ENCODE results near the gene SMARCA1. TPM values are rescaled to one million over a fixed set of nuclear protein-coding genes. Genes with fewer than 3 reads are reported as not detected.

SMARCA1 gene
- total RNA-seq, 1 experiment from 2014 or later, result 34.5 TPM

- H3K27me3 ChIP-seq (replicated peaks; ENCODE audit: control insufficient read depth, insufficient read depth, low read length), result no peaks in the 10 kb centered on the region
- TF ChIP-seq CTCF (IDR thresholded peaks at IDR 0.05; ENCODE audit: insufficient read depth in 1 of 2, low read depth in 1 of 2, low read length in 1 of 2, severe bottlenecking in 1 of 2, unreplicated experiment in 1 of 2), result no peak
- DNase-seq, result no peak
- Mint-ChIP-seq H3K36me3 (ENCODE audit: insufficient read depth, unreplicated experiment) (no peaks in the 10 kb centered on the region), H3K4me3 (ENCODE audit: unreplicated experiment) (no peak overlapping the region), H3K27ac (ENCODE audit: unreplicated experiment) (no peak overlapping the region), H3K9me3 (ENCODE audit: unreplicated experiment) (no peaks in the 10 kb centered on the region), H3K27me3 (ENCODE audit: insufficient read depth, unreplicated experiment) (no peaks in the 10 kb centered on the region), H3K4me1 (ENCODE audit: low read depth, unreplicated experiment) (no peaks in the 10 kb centered on the region)
- CTCF ChIA-PET, result no interaction called here
- H3K4me3 ChIP-seq (ENCODE audit: low read depth, low read length), result no peak overlapping the region
- H3K36me3 ChIP-seq (ENCODE audit: control insufficient read depth, insufficient read depth, low read length), result no peaks in the 10 kb centered on the region
- H3K9me3 ChIP-seq, result no peaks in the 10 kb centered on the region
- POLR2A ChIA-PET, result no interaction called here
- intact Hi-C loops (cut with micrococcal nuclease; ENCODE audit: unreplicated experiment), result no loop called here
- BruUV-seq (replicated peaks), result no TSS peak
- no peaks in the 10 kb centered on the region for H3K4me1 ChIP-seq
Measured at GRCh38 chrX:129534816-129535578, 11.7 kb upstream of the SMARCA1 start.

GRCh38 chrX:129531132-129531531, 7.8 kb upstream of the SMARCA1 start:
- no peaks in the 10 kb centered on the region for H3K36me3 Mint-ChIP-seq (ENCODE audit: insufficient read depth, unreplicated experiment)
- Histone ChIP-seq H3K4me3 (ENCODE audit: low read depth, low read length) (no peak overlapping the region), H3K9me3 (no peaks in the 10 kb centered on the region), H3K4me1 (no peaks in the 10 kb centered on the region), H3K27me3 (replicated peaks; ENCODE audit: control insufficient read depth, insufficient read depth, low read length) (no peaks in the 10 kb centered on the region), H3K36me3 (ENCODE audit: control insufficient read depth, insufficient read depth, low read length) (no peaks in the 10 kb centered on the region)
- no peak for DNase-seq
- H3K4me1 Mint-ChIP-seq (ENCODE audit: low read depth, unreplicated experiment), result no peaks in the 10 kb centered on the region
- intact Hi-C loops (cut with micrococcal nuclease; ENCODE audit: unreplicated experiment), result no loop called here
- no peak for TF ChIP-seq CTCF (IDR thresholded peaks at IDR 0.05; ENCODE audit: insufficient read depth in 1 of 2, low read depth in 1 of 2, low read length in 1 of 2, severe bottlenecking in 1 of 2, unreplicated experiment in 1 of 2)
- no peaks in the 10 kb centered on the region for H3K9me3 Mint-ChIP-seq (ENCODE audit: unreplicated experiment)
- H3K4me3 Mint-ChIP-seq (ENCODE audit: unreplicated experiment), result no peak overlapping the region
- CTCF ChIA-PET, result no interaction called here
- H3K27me3 Mint-ChIP-seq (ENCODE audit: insufficient read depth, unreplicated experiment), result no peaks in the 10 kb centered on the region
- H3K27ac Mint-ChIP-seq (ENCODE audit: unreplicated experiment), result no peak overlapping the region
- POLR2A ChIA-PET, result no interaction called here
- no TSS peak for BruUV-seq (replicated peaks)

- POLR2A ChIA-PET, result no interaction called here
- Mint-ChIP-seq H3K9me3 (ENCODE audit: unreplicated experiment) (no peaks in the 10 kb centered on the region), H3K4me1 (ENCODE audit: low read depth, unreplicated experiment) (no peaks in the 10 kb centered on the region), H3K36me3 (ENCODE audit: insufficient read depth, unreplicated experiment) (no peaks in the 10 kb centered on the region), H3K27me3 (ENCODE audit: insufficient read depth, unreplicated experiment) (no peaks in the 10 kb centered on the region), H3K4me3 (ENCODE audit: unreplicated experiment) (no peak overlapping the region), H3K27ac (ENCODE audit: unreplicated experiment) (no peak overlapping the region)
- no peaks in the 10 kb centered on the region for H3K4me1 ChIP-seq
- BruUV-seq (replicated peaks), result no TSS peak
- DNase-seq, result no peak
- no peaks in the 10 kb centered on the region for H3K27me3 ChIP-seq (replicated peaks; ENCODE audit: control insufficient read depth, insufficient read depth, low read length)
- H3K4me3 ChIP-seq (ENCODE audit: low read depth, low read length), result no peak overlapping the region
- H3K36me3 ChIP-seq (ENCODE audit: control insufficient read depth, insufficient read depth, low read length), result no peaks in the 10 kb centered on the region
- no peak for TF ChIP-seq CTCF (IDR thresholded peaks at IDR 0.05; ENCODE audit: insufficient read depth in 1 of 2, low read depth in 1 of 2, low read length in 1 of 2, severe bottlenecking in 1 of 2, unreplicated experiment in 1 of 2)
- CTCF ChIA-PET, result no interaction called here
- no peaks in the 10 kb centered on the region for H3K9me3 ChIP-seq
- intact Hi-C loops (cut with micrococcal nuclease; ENCODE audit: unreplicated experiment), result no loop called here
Measured at GRCh38 chrX:129530410-129530809, 7.1 kb upstream of the SMARCA1 start.
